ENCODE measurements around the gene KCNB1. TPM values are rescaled to one million over a fixed set of nuclear protein-coding genes. Genes with fewer than 3 reads are reported as not detected.
A peak's percentile ranks its signal among the peaks of the same experiment; 100 is the strongest.

KCNB1 gene
- total and polyA plus RNA-seq, 4 donors: under 0.01 to 3.4 (median 1.4) TPM

DNA sequence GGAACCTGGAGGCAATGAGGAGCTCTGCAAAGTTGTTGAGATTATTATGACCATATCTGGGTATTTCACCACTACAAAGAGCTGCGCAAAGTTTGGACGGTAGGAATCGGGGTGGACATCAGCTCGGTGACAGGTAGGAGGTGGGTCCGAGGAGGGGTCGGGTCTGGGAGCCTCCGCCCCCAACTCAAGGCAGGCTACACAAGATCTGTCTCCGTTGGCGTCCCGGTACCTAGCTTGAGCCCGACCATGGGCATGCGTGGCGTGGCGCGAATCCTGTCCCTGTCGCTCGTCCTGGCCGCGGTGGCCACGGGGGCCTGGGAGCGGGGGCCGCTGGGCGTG is 164.4 kb downstream of the KCNB1 start:
- DNase-seq (ENCODE audit: low spot score): no peak
- peaks cover 0 to 6% (median 3%) of the 10 kb centered on the region in 4 donors for H3K27me3 ChIP-seq (ENCODE audit: control insufficient read depth in 4 of 4, insufficient read depth in 4 of 4, low read length in 3 of 4)
- TF ChIP-seq NR2F2 (IDR thresholded peaks at IDR 0.05) (no peak), TAF1 (conservative IDR thresholded peaks at IDR 0.05) (no peak), RAD21 (IDR thresholded peaks at IDR 0.05) (no peak), GABPA (IDR thresholded peaks at IDR 0.05 in 1 of 2, conservative IDR thresholded peaks at IDR 0.05 in 1 of 2) (no peak), FOXA1 (IDR thresholded peaks at IDR 0.05) (no peak), JUND (IDR thresholded peaks at IDR 0.05) (no peak)
- TF ChIP-seq, protein P1, sequence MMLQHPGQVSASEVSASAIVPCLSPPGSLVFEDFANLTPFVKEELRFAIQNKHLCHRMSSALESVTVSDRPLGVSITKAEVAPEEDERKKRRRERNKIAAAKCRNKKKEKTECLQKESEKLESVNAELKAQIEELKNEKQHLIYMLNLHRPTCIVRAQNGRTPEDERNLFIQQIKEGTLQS (IDR thresholded peaks at IDR 0.05): no peak
- TF ChIP-seq, protein P2, sequence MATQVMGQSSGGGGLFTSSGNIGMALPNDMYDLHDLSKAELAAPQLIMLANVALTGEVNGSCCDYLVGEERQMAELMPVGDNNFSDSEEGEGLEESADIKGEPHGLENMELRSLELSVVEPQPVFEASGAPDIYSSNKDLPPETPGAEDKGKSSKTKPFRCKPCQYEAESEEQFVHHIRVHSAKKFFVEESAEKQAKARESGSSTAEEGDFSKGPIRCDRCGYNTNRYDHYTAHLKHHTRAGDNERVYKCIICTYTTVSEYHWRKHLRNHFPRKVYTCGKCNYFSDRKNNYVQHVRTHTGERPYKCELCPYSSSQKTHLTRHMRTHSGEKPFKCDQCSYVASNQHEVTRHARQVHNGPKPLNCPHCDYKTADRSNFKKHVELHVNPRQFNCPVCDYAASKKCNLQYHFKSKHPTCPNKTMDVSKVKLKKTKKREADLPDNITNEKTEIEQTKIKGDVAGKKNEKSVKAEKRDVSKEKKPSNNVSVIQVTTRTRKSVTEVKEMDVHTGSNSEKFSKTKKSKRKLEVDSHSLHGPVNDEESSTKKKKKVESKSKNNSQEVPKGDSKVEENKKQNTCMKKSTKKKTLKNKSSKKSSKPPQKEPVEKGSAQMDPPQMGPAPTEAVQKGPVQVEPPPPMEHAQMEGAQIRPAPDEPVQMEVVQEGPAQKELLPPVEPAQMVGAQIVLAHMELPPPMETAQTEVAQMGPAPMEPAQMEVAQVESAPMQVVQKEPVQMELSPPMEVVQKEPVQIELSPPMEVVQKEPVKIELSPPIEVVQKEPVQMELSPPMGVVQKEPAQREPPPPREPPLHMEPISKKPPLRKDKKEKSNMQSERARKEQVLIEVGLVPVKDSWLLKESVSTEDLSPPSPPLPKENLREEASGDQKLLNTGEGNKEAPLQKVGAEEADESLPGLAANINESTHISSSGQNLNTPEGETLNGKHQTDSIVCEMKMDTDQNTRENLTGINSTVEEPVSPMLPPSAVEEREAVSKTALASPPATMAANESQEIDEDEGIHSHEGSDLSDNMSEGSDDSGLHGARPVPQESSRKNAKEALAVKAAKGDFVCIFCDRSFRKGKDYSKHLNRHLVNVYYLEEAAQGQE (IDR thresholded peaks at IDR 0.05): no peak
- TF ChIP-seq, protein P3, sequence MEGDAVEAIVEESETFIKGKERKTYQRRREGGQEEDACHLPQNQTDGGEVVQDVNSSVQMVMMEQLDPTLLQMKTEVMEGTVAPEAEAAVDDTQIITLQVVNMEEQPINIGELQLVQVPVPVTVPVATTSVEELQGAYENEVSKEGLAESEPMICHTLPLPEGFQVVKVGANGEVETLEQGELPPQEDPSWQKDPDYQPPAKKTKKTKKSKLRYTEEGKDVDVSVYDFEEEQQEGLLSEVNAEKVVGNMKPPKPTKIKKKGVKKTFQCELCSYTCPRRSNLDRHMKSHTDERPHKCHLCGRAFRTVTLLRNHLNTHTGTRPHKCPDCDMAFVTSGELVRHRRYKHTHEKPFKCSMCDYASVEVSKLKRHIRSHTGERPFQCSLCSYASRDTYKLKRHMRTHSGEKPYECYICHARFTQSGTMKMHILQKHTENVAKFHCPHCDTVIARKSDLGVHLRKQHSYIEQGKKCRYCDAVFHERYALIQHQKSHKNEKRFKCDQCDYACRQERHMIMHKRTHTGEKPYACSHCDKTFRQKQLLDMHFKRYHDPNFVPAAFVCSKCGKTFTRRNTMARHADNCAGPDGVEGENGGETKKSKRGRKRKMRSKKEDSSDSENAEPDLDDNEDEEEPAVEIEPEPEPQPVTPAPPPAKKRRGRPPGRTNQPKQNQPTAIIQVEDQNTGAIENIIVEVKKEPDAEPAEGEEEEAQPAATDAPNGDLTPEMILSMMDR (IDR thresholded peaks at IDR 0.05; ENCODE audit: low read depth, low read length, missing input control): no peak
- 5% methylated on average over 23 of the region's 23 CpGs for WGBS
- peaks cover 4 to 15% (median 6%) of the 10 kb centered on the region in 4 donors for H3K4me1 ChIP-seq (ENCODE audit: control insufficient read depth in 4 of 4, insufficient read depth in 4 of 4, low read length in 3 of 4)
- no peaks in the 10 kb centered on the region for H3K36me3 ChIP-seq (ENCODE audit: control insufficient read depth in 4 of 4, insufficient read depth in 3 of 4, low read depth in 1 of 4, low read length in 3 of 4)
- no peak overlapping the region for H3K9ac ChIP-seq (ENCODE audit: low read depth in 1 of 2, low read length in 2 of 2)
- no peaks in the 10 kb centered on the region for H3K9me3 ChIP-seq (ENCODE audit: control insufficient read depth in 4 of 4, low read length in 3 of 4)
- H3K4me3 ChIP-seq (ENCODE audit: low read depth in 1 of 3, low read length in 3 of 3): peak overlapping the region in 1 of 3 donors; percentile 42
- H3K27ac ChIP-seq (ENCODE audit: low read depth in 1 of 2, low read length in 2 of 2): no peak overlapping the region

DNA sequence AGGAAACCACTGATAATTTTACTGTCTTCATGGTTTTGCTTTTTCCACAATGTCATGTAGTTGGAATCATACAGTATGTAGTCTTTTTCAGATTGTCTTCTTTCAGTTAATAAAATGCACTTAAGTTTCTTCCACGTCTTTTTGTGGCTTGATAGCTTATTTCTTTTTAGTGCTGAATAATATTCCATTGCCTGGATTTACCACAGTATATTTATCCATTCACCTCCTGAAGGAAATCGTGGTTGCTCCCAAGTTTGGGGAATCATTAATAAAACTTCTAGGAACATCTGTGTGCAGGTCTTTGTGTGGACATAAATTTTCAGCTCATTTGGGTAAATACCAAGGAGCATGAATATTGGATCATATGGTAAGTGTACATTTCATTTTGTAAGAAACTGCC is 165.8 kb downstream of the KCNB1 start:
- TF ChIP-seq YY1 (IDR thresholded peaks at IDR 0.05) (no peak), JUND (IDR thresholded peaks at IDR 0.05) (no peak), FOXA1 (IDR thresholded peaks at IDR 0.05) (no peak), RXRA (IDR thresholded peaks at IDR 0.05) (no peak), TAF1 (conservative IDR thresholded peaks at IDR 0.05) (no peak), NR2F2 (IDR thresholded peaks at IDR 0.05) (no peak), EGR1 (IDR thresholded peaks at IDR 0.05; ENCODE audit: low read depth in 2 of 2) (no peak)
- TF ChIP-seq, protein P1 (IDR thresholded peaks at IDR 0.05): no peak
- H3K27me3 ChIP-seq (ENCODE audit: control insufficient read depth in 4 of 4, insufficient read depth in 4 of 4, low read length in 3 of 4): peaks cover 0 to 6% (median 3%) of the 10 kb centered on the region in 4 donors
- no peak overlapping the region for H3K9ac ChIP-seq (ENCODE audit: low read depth in 1 of 2, low read length in 2 of 2)
- H3K36me3 ChIP-seq (ENCODE audit: control insufficient read depth in 4 of 4, insufficient read depth in 3 of 4, low read depth in 1 of 4, low read length in 3 of 4): no peaks in the 10 kb centered on the region
- no peak overlapping the region for H3K4me3 ChIP-seq (ENCODE audit: low read depth in 1 of 3, low read length in 3 of 3)
- peaks cover 4 to 15% (median 6%) of the 10 kb centered on the region in 4 donors for H3K4me1 ChIP-seq (ENCODE audit: control insufficient read depth in 4 of 4, insufficient read depth in 4 of 4, low read length in 3 of 4)
- WGBS: 70% methylated on average over 2 of the region's 2 CpGs
- H3K9me3 ChIP-seq (ENCODE audit: control insufficient read depth in 4 of 4, low read length in 3 of 4): no peaks in the 10 kb centered on the region
- no peak for DNase-seq (ENCODE audit: low spot score)
- no peak overlapping the region for H3K27ac ChIP-seq (ENCODE audit: low read depth in 1 of 2, low read length in 2 of 2)
